ENCODE measurements around the gene TMED10. TPM values are rescaled to one million over a fixed set of nuclear protein-coding genes. Genes with fewer than 3 reads are reported as not detected.
A peak's percentile ranks its signal among the peaks of the same experiment; 100 is the strongest.

TMED10 gene
- total and polyA plus RNA-seq, 4 experiments from 2014 or later: 202 to 425 (median 278) TPM

- Mint-ChIP-seq H3K27ac (peak overlapping the region in 1 of 7 donors; percentile 17), H3K4me1 (peaks cover 51 to 81% (median 68%) of the 10 kb centered on the region in 4 donors), H3K27me3 (no peaks in the 10 kb centered on the region), H3K9me3 (no peaks in the 10 kb centered on the region), H3K36me3 (peaks cover 0 to 13% of the 10 kb centered on the region in 2 donors), H3K4me3 (no peak overlapping the region)
- ChIA-PET CTCF (ENCODE audit: partially characterized antibody) (interaction anchor here (1.6 to 2.0 kb wide), 3 partner anchors 12 to 33 kb away, joined by 3 to 8 read pairs (median 5); no protein-coding TSS in a partner anchor), POLR2A (ENCODE audit: partially characterized antibody) (interaction anchor here (1.4 kb wide), 1 partner anchor 12 kb away, joined by 5 read pairs; no protein-coding TSS in a partner anchor)
- intact Hi-C loops (cut with micrococcal nuclease): no loop called here
- Histone ChIP-seq H3K9me3 (ENCODE audit: control insufficient read depth in 1 of 2, low read length in 2 of 2) (no peaks in the 10 kb centered on the region), H3K27me3 (ENCODE audit: insufficient read depth, low read length) (no peaks in the 10 kb centered on the region), H3K36me3 (ENCODE audit: insufficient read depth, low read length) (no peaks in the 10 kb centered on the region), H3K27ac (ENCODE audit: low read depth, low read length) (no peak overlapping the region), H3K4me3 (ENCODE audit: low read length in 2 of 2) (no peak overlapping the region), H3K4me1 (ENCODE audit: insufficient read depth, low read length) (peaks cover 76% of the 10 kb centered on the region)
- no peak for DNase-seq
Observed at GRCh38 chr14:75163677-75164076, 12.7 kb downstream of the TMED10 start.

DNA sequence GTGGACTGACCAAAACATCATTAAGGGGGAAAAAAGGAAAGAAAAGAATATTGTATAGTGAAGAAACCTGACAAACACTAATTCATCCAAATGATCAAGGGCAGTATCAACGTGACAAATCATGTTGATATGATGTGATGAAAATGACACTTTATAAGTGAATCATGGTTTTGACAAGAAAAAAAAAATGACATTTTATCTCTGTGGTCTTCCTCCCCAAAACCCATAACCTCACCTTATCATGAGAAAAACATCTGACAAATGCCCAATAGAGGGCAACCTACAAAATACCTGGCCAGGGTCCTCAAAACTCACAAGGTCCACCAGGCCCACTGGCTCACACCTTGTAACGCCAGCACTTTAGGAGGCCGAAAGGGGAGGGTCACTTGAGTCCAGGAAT, 13.8 kb downstream of the TMED10 start:
- H3K4me3 Mint-ChIP-seq: no peak overlapping the region
- H3K9me3 Mint-ChIP-seq: no peaks in the 10 kb centered on the region
- intact Hi-C loops (cut with micrococcal nuclease): no loop called here
- Histone ChIP-seq H3K4me3 (ENCODE audit: low read length in 2 of 2) (no peak overlapping the region), H3K27me3 (ENCODE audit: insufficient read depth, low read length) (no peaks in the 10 kb centered on the region), H3K27ac (ENCODE audit: low read depth, low read length) (no peak overlapping the region), H3K36me3 (ENCODE audit: insufficient read depth, low read length) (no peaks in the 10 kb centered on the region), H3K9me3 (ENCODE audit: control insufficient read depth in 1 of 2, low read length in 2 of 2) (no peaks in the 10 kb centered on the region), H3K4me1 (ENCODE audit: insufficient read depth, low read length) (peaks cover 72% of the 10 kb centered on the region)
- no peak for DNase-seq
- peaks cover 0 to 13% of the 10 kb centered on the region in 2 donors for H3K36me3 Mint-ChIP-seq
- ChIA-PET POLR2A (ENCODE audit: partially characterized antibody) (no interaction called here), CTCF (ENCODE audit: partially characterized antibody) (interaction anchor here (1.0 to 2.0 kb wide), 2 partner anchors 10 to 13 kb away, joined by 3 to 5 read pairs; no protein-coding TSS in a partner anchor)
- H3K27ac Mint-ChIP-seq: peak overlapping the region in 5 of 7 donors; percentile 13 to 75 (median 43)
- H3K27me3 Mint-ChIP-seq: no peaks in the 10 kb centered on the region
- peaks cover 43 to 71% (median 61%) of the 10 kb centered on the region in 4 donors for H3K4me1 Mint-ChIP-seq

GRCh38 chr14:75158843-75159614, 17.4 kb downstream of the TMED10 start:
- no peaks in the 10 kb centered on the region for H3K9me3 ChIP-seq (ENCODE audit: control insufficient read depth in 1 of 2, low read length in 2 of 2)
- H3K27ac ChIP-seq (ENCODE audit: low read depth, low read length): no peak overlapping the region
- no peaks in the 10 kb centered on the region for H3K27me3 Mint-ChIP-seq
- H3K36me3 Mint-ChIP-seq: peaks cover 0 to 14% of the 10 kb centered on the region in 2 donors
- H3K4me1 ChIP-seq (ENCODE audit: insufficient read depth, low read length): peaks cover 69% of the 10 kb centered on the region
- peak overlapping the region in 6 of 7 donors; percentile 14 to 76 (median 59) for H3K27ac Mint-ChIP-seq
- peak overlapping the region in 2 of 8 donors; percentile 1 to 44 for H3K4me3 Mint-ChIP-seq
- no peak for DNase-seq
- CTCF ChIA-PET (ENCODE audit: partially characterized antibody): no interaction called here
- intact Hi-C loops (cut with micrococcal nuclease): loop anchor here (5.0 kb wide), 1 partner anchor 88 kb away; no protein-coding TSS in a partner anchor
- POLR2A ChIA-PET (ENCODE audit: partially characterized antibody): no interaction called here
- H3K4me3 ChIP-seq (ENCODE audit: low read length in 2 of 2): no peak overlapping the region
- H3K4me1 Mint-ChIP-seq: peaks cover 47 to 75% (median 62%) of the 10 kb centered on the region in 4 donors
- H3K36me3 ChIP-seq (ENCODE audit: insufficient read depth, low read length): no peaks in the 10 kb centered on the region
- no peaks in the 10 kb centered on the region for H3K9me3 Mint-ChIP-seq
- H3K27me3 ChIP-seq (ENCODE audit: insufficient read depth, low read length): no peaks in the 10 kb centered on the region

- Mint-ChIP-seq H3K9me3 (no peaks in the 10 kb centered on the region), H3K4me3 (peak overlapping the region in 7 of 8 donors; percentile 15 to 64 (median 50)), H3K27ac (peak overlapping the region in 6 of 7 donors; percentile 47 to 84 (median 66)), H3K4me1 (peaks cover 48 to 72% (median 60%) of the 10 kb centered on the region in 4 donors), H3K27me3 (no peaks in the 10 kb centered on the region), H3K36me3 (peaks cover 2 to 22% of the 10 kb centered on the region in 2 donors)
- peak; percentile 36 to 66 (median 49) for DNase-seq
- ChIA-PET POLR2A (ENCODE audit: partially characterized antibody) (interaction anchor here (1.0 to 1.7 kb wide), 4 partner anchors 17 to 102 kb away, joined by 3 to 6 read pairs (median 4); no protein-coding TSS in a partner anchor), CTCF (ENCODE audit: partially characterized antibody) (interaction anchor here (0.6 to 1.8 kb wide), 4 partner anchors 14 to 149 kb away, joined by 3 to 6 read pairs (median 3); no protein-coding TSS in a partner anchor)
- Histone ChIP-seq H3K9me3 (ENCODE audit: control insufficient read depth in 1 of 2, low read length in 2 of 2) (no peaks in the 10 kb centered on the region), H3K36me3 (ENCODE audit: insufficient read depth, low read length) (peaks cover 2% of the 10 kb centered on the region), H3K27ac (ENCODE audit: low read depth, low read length) (no peak overlapping the region), H3K4me1 (ENCODE audit: insufficient read depth, low read length) (peaks cover 64% of the 10 kb centered on the region), H3K27me3 (ENCODE audit: insufficient read depth, low read length) (no peaks in the 10 kb centered on the region), H3K4me3 (ENCODE audit: low read length in 2 of 2) (no peak overlapping the region)
- intact Hi-C loops (cut with micrococcal nuclease): loop anchor here (5.0 kb wide), 1 partner anchor 90 kb away; no protein-coding TSS in a partner anchor
Observed at GRCh38 chr14:75156901-75157300, 19.5 kb downstream of the TMED10 start.

DNA sequence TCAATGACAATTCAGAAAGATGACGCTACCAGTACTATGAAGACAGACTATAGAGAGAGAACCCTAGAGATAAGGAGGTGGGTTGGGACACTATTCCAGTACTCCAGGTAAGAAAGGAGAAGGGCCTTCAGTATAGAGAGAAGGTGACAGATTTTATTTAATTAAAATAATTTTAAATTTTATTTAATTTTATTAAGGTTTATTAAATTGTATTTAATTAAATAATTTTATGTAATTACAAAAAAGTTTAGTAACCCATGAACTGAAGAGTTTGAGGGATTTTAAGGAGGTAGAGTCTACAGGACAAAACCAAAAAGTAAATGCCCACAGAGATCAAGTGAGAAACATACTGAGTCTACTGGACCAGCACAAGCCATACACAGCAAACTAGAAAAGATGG, 20.3 kb downstream of the TMED10 start:
- H3K9me3 ChIP-seq (ENCODE audit: control insufficient read depth in 1 of 2, low read length in 2 of 2): no peaks in the 10 kb centered on the region
- H3K27me3 ChIP-seq (ENCODE audit: insufficient read depth, low read length): no peaks in the 10 kb centered on the region
- no peak overlapping the region for H3K4me3 ChIP-seq (ENCODE audit: low read length in 2 of 2)
- H3K4me1 ChIP-seq (ENCODE audit: insufficient read depth, low read length): peaks cover 57% of the 10 kb centered on the region
- POLR2A ChIA-PET (ENCODE audit: partially characterized antibody): interaction anchor here (1.7 kb wide), 1 partner anchor 18 kb away, joined by 4 read pairs; no protein-coding TSS in a partner anchor
- peaks cover 8 to 22% of the 10 kb centered on the region in 2 donors for H3K36me3 Mint-ChIP-seq
- H3K36me3 ChIP-seq (ENCODE audit: insufficient read depth, low read length): peaks cover 10% of the 10 kb centered on the region
- no peaks in the 10 kb centered on the region for H3K9me3 Mint-ChIP-seq
- intact Hi-C loops (cut with micrococcal nuclease): loop anchor here (5.0 kb wide), 1 partner anchor 91 kb away; no protein-coding TSS in a partner anchor
- H3K27ac Mint-ChIP-seq: peak overlapping the region in 5 of 7 donors; percentile 61 to 88 (median 72)
- DNase-seq: no peak
- no peak overlapping the region for H3K27ac ChIP-seq (ENCODE audit: low read depth, low read length)
- peak overlapping the region in 3 of 8 donors; percentile 41 to 70 (median 46) for H3K4me3 Mint-ChIP-seq
- H3K27me3 Mint-ChIP-seq: no peaks in the 10 kb centered on the region
- H3K4me1 Mint-ChIP-seq: peaks cover 43 to 70% (median 55%) of the 10 kb centered on the region in 4 donors
- CTCF ChIA-PET (ENCODE audit: partially characterized antibody): interaction anchor here (1.2 to 1.3 kb wide), 2 partner anchors 18 to 150 kb away, joined by 3 to 4 read pairs; no protein-coding TSS in a partner anchor

DNA sequence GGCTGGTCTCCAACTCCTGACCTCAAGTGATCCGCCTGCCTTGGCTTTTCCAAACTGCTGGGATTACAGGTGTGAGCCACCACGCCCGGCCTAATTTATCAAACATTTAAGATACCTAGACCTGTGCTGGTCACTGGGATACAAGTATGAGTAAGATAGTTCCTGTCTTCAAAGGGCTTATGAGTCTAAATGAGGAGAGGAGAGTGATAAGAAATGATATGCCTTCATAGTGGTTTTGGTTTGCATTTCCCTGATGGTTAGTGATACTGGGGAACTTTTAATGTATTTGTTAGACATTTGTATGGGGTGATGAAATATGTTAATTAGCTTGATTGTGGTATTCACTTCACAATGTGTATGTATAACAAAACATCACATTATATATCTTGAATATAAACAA, 21.2 kb downstream of the TMED10 start:
- Mint-ChIP-seq H3K9me3 (no peaks in the 10 kb centered on the region), H3K4me3 (peak overlapping the region in 2 of 8 donors; percentile 10 to 54), H3K27ac (peak overlapping the region in 6 of 7 donors; percentile 7 to 75 (median 56)), H3K36me3 (peaks cover 10 to 22% of the 10 kb centered on the region in 2 donors), H3K4me1 (peaks cover 36 to 60% (median 48%) of the 10 kb centered on the region in 4 donors), H3K27me3 (no peaks in the 10 kb centered on the region)
- H3K9me3 ChIP-seq (ENCODE audit: control insufficient read depth in 1 of 2, low read length in 2 of 2): no peaks in the 10 kb centered on the region
- intact Hi-C loops (cut with micrococcal nuclease): loop anchor here (5.0 kb wide), 1 partner anchor 92 kb away; no protein-coding TSS in a partner anchor
- POLR2A ChIA-PET (ENCODE audit: partially characterized antibody): interaction anchor here (0.5 kb wide), 1 partner anchor 852 kb away, joined by 3 read pairs; no protein-coding TSS in a partner anchor
- H3K27me3 ChIP-seq (ENCODE audit: insufficient read depth, low read length): no peaks in the 10 kb centered on the region
- peaks cover 10% of the 10 kb centered on the region for H3K36me3 ChIP-seq (ENCODE audit: insufficient read depth, low read length)
- CTCF ChIA-PET (ENCODE audit: partially characterized antibody): interaction anchor here (1.3 kb wide), 1 partner anchor 17 kb away, joined by 4 read pairs; no protein-coding TSS in a partner anchor
- H3K4me1 ChIP-seq (ENCODE audit: insufficient read depth, low read length): peaks cover 47% of the 10 kb centered on the region
- H3K4me3 ChIP-seq (ENCODE audit: low read length in 2 of 2): no peak overlapping the region
- no peak for DNase-seq
- no peak overlapping the region for H3K27ac ChIP-seq (ENCODE audit: low read depth, low read length)
